Measurements from ENCODE around the gene GALNT7.

Gene GALNT7

GRCh38 chr4:173347467-173347866 lies 178.9 kb downstream of the GALNT7 start:
- DNase-seq (ENCODE audit: low spot score): no peak

- DNase-seq (ENCODE audit: low spot score): no peak
Observed at GRCh38 chr4:173357939-173358338, 189.3 kb downstream of the GALNT7 start.

GRCh38 chr4:173360587-173361221 lies 192.1 kb downstream of the GALNT7 start:
- peak; percentile 9 for DNase-seq (ENCODE audit: low spot score)

- no peak for DNase-seq (ENCODE audit: low spot score)
Observed at GRCh38 chr4:173362666-173363065, 194.1 kb downstream of the GALNT7 start.

GRCh38 chr4:173365359-173365996 lies 196.9 kb downstream of the GALNT7 start:
- DNase-seq (ENCODE audit: low spot score): no peak

GRCh38 chr4:173367285-173367684 lies 198.7 kb downstream of the GALNT7 start:
- DNase-seq (ENCODE audit: low spot score): no peak

GRCh38 chr4:173367946-173368345 lies 199.3 kb downstream of the GALNT7 start:
- peak; percentile 6 for DNase-seq (ENCODE audit: low spot score)

- DNase-seq (ENCODE audit: low spot score): no peak
Observed at GRCh38 chr4:173370130-173370476, 201.5 kb downstream of the GALNT7 start.

- DNase-seq (ENCODE audit: low spot score): peak; percentile 97
Observed at GRCh38 chr4:173370477-173371291, 202.1 kb downstream of the GALNT7 start, which contains the start of gene SAP30. Gene SAP30 (plus strand): TSS chr4:173370954. CDS start chr4:173371183, 229 bp downstream.

GRCh38 chr4:173371292-173372192 lies 202.9 kb downstream of the GALNT7 start:
- peak; percentile 78 for DNase-seq (ENCODE audit: low spot score)
